IPS DF 6.9 (cell line): ENCODE data around the gene LAMA1.
"Not testable (repeated sequence)": the region's sequence is repeated elsewhere in the genome, so short reads cannot be mapped to it uniquely, and the experiment has no call there.

ENCODE experiments used
- DNase-seq: peaks from one replicate; pipeline ENCODE4 v3.0.0-alpha.2; 2013; ENCODE audit warnings: low read depth, low spot score
- H3K27ac ChIP-seq: one replicate; pipeline ENCODE4 v1.5.1; 2013; ENCODE audit warnings: low read length, control low read depth
- H3K27me3 ChIP-seq: 2 replicates; pipeline ENCODE4 v1.6.1; 2013; ENCODE audit warnings: mild to moderate bottlenecking, low read length; ENCODE audit not compliant: control insufficient read depth, insufficient read depth
- H3K36me3 ChIP-seq: 2 replicates; pipeline ENCODE4 v1.6.1; 2013; ENCODE audit warnings: low read length; ENCODE audit not compliant: control insufficient read depth, insufficient read depth
- H3K4me1 ChIP-seq: 2 replicates; pipeline ENCODE4 v1.6.1; 2013; ENCODE audit warnings: low read length; ENCODE audit not compliant: control insufficient read depth, insufficient read depth
- H3K4me3 ChIP-seq: 2 replicates; pipeline ENCODE4 v1.5.1; 2013; ENCODE audit warnings: mild to moderate bottlenecking, low read length
- H3K9me3 ChIP-seq: 2 replicates; pipeline ENCODE4 v1.6.1; 2013; ENCODE audit warnings: low read length, inconsistent platforms; ENCODE audit not compliant: control insufficient read depth, insufficient read depth
- WGBS: extraction: QIAGEN DNeasy Blood & Tissue Kit; methylation state at CpG from one replicate; pipeline ENCODE4 v1.1.7; 2013; ENCODE audit warnings: mixed read lengths, missing lambda C conversion rate; ENCODE audit not compliant: insufficient read length, insufficient coverage; 5-methylcytosine and 5-hydroxymethylcytosine counted together

LAMA1 gene

GRCh38 chr18:6939972-6940371 lies 177.6 kb downstream of the LAMA1 start:
- Histone ChIP-seq H3K36me3 (peaks cover 4% of the 10 kb centered on the region; the same call in 1 of the 2 replicates), H3K9me3 (no peaks in the 10 kb centered on the region), H3K27me3 (no peaks in the 10 kb centered on the region), H3K27ac (no peak overlapping the region), H3K4me3 (no peak overlapping the region), H3K4me1 (no peaks in the 10 kb centered on the region)
- WGBS: no CpG with 5 or more reads among the region's 4 CpGs
- DNase-seq: no peak

GRCh38 chr18:6938403-6938802 lies 179.2 kb downstream of the LAMA1 start:
- not testable (repeated sequence) for DNase-seq, H3K27me3 ChIP-seq, H3K27ac ChIP-seq, H3K36me3 ChIP-seq, H3K9me3 ChIP-seq, H3K4me3 ChIP-seq, H3K4me1 ChIP-seq
- no CpG with 5 or more reads among the region's 2 CpGs for WGBS

GRCh38 chr18:6938003-6938402 lies 179.6 kb downstream of the LAMA1 start:
- DNase-seq: no peak
- H3K27ac ChIP-seq: no peak overlapping the region
- no peaks in the 10 kb centered on the region for H3K9me3 ChIP-seq
- no peak overlapping the region for H3K4me3 ChIP-seq
- H3K4me1 ChIP-seq: no peaks in the 10 kb centered on the region
- no peaks in the 10 kb centered on the region for H3K27me3 ChIP-seq
- no CpG with 5 or more reads among the region's 7 CpGs for WGBS
- H3K36me3 ChIP-seq: peaks cover 1% of the 10 kb centered on the region; the same call in 1 of the 2 replicates

DNA sequence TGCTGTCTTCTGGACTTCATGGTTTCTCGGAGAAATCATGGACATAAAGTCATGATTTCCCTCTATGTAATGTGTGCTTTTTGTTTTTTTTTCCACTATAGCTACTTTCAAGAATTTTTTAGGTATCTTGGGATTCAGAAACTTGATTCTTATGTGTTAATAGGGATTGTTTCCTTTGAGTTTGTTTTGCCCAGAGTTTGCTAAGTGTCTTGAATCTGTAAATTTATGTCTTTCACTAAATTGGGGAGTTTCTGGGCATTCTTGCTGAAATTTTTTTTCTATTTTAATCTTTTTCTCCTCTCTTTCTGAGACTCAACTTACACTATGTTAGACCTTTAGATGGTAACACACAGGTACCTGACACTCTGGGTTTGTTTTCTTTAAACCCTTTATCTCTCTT lies 182.7 kb downstream of the LAMA1 start:
- Histone ChIP-seq H3K27ac (no peak overlapping the region), H3K4me3 (no peak overlapping the region), H3K9me3 (no peaks in the 10 kb centered on the region), H3K36me3 (no peaks in the 10 kb centered on the region), H3K4me1 (no peaks in the 10 kb centered on the region), H3K27me3 (no peaks in the 10 kb centered on the region)
- WGBS: no CpG with 5 or more reads among the region's 1 CpG
- DNase-seq: no peak

GRCh38 chr18:6929370-6930102 lies 188.1 kb downstream of the LAMA1 start:
- Histone ChIP-seq H3K27ac (no peak overlapping the region), H3K36me3 (no peaks in the 10 kb centered on the region), H3K4me1 (no peaks in the 10 kb centered on the region), H3K4me3 (no peak overlapping the region), H3K27me3 (no peaks in the 10 kb centered on the region), H3K9me3 (no peaks in the 10 kb centered on the region)
- no peak for DNase-seq
- WGBS: no CpG with 5 or more reads among the region's 45 CpGs

- DNase-seq: no peak
- Histone ChIP-seq H3K4me1 (no peaks in the 10 kb centered on the region), H3K9me3 (no peaks in the 10 kb centered on the region), H3K27me3 (no peaks in the 10 kb centered on the region), H3K36me3 (no peaks in the 10 kb centered on the region), H3K27ac (no peak overlapping the region), H3K4me3 (no peak overlapping the region)
- no CpG with 5 or more reads among the region's 11 CpGs for WGBS
Observed at GRCh38 chr18:6928359-6928758, 189.2 kb downstream of the LAMA1 start.

DNA sequence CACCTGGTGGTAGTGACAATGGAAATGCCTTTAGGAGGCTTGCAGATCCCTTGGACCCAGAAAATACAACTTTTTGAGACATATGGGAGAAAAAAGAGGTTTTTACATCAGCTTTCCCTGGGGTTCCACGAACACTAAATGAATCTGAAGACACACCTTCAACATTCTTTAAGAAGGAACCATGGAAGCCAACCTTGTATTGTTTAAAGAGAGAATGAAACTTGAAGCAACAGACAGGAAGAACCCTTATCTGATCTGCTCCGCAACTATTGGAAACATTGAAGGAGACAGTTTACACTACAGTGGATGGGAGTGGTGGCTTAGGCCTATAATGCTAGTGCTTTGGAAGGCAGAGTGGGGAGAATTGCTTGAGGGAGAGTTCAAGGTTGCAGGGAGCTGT lies 190.4 kb downstream of the LAMA1 start:
- Histone ChIP-seq H3K27me3 (no peaks in the 10 kb centered on the region), H3K36me3 (no peaks in the 10 kb centered on the region), H3K27ac (no peak overlapping the region), H3K9me3 (no peaks in the 10 kb centered on the region), H3K4me3 (no peak overlapping the region), H3K4me1 (no peaks in the 10 kb centered on the region)
- no peak for DNase-seq
- no CpG with 5 or more reads among the region's 2 CpGs for WGBS

GRCh38 chr18:6923220-6923619 lies 194.4 kb downstream of the LAMA1 start:
- no peak for DNase-seq
- Histone ChIP-seq H3K27ac (no peak overlapping the region), H3K36me3 (no peaks in the 10 kb centered on the region), H3K4me1 (no peaks in the 10 kb centered on the region), H3K27me3 (no peaks in the 10 kb centered on the region), H3K4me3 (no peak overlapping the region), H3K9me3 (no peaks in the 10 kb centered on the region)
- no CpG with 5 or more reads among the region's 1 CpG for WGBS

DNA sequence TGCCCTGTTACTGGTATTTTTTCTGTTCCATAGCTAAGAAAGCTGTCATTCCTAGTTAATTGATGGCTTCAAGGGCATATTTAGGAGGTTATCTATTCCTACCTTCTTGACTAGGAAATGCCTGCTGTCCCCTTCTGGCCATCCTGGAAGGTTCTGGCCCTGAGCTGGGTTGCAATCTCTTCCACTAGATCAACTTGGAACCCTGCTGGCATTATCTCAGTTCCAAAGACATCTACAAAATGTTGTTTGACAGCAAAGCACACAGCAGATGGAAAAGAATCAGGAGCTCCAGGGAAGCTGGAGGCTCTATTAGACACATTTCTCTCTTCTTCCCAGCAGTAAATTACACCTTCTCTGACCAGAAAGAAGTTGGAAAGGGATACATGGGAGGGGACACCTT lies 196.0 kb downstream of the LAMA1 start:
- no peak for DNase-seq
- no peaks in the 10 kb centered on the region for H3K4me1 ChIP-seq
- H3K36me3 ChIP-seq: no peaks in the 10 kb centered on the region
- no peaks in the 10 kb centered on the region for H3K9me3 ChIP-seq
- H3K27me3 ChIP-seq: no peaks in the 10 kb centered on the region
- no peak overlapping the region for H3K4me3 ChIP-seq
- H3K27ac ChIP-seq: no peak overlapping the region

DNA sequence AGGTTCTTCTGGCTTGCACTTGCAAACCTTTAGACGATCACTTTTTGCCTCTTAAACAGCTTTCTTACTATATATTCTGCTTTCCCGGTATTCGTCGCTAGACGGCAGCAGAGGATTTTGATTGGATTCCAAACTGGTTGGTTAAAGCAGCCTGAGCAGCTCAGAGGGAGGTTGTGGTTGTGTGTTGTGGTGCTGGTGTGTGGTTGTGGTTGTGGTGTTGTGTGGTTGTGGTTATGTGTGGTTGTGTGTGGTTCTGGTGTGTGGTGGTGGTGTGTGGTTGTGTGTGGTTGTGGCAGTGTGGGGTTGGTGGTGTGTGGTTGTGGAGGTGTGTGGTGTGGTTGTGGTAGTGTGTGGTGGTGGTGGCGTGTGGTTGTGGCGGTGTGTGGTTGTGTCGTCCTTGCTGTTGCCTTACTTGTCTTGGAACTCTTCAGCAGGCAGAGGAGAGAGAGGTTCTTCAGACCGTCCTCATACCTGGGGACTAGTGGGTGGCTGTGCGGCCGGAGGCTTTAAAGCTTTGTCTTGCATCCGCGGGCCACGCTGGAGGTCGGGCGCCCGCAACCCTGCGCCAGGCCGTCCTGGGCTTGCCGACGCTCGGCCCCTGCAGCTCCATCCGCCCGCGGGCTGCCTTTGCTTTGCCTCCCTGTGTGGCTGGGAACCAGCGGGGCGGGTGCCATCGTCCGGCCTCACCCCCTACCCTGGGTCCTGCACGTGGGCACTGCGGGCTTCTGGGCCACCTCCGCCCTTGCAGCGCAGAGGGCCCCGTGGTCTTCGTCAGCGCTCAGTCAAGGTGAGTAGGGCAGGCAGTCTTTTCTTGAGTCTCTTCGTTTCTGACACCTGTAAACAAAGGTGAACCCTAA lies 197.3 kb downstream of the LAMA1 start:
- peak; percentile 81 for DNase-seq
- no peaks in the 10 kb centered on the region for H3K4me1 ChIP-seq
- WGBS: no CpG with 5 or more reads among the region's 37 CpGs
- H3K9me3 ChIP-seq: no peaks in the 10 kb centered on the region
- no peak overlapping the region for H3K27ac ChIP-seq
- no peak overlapping the region for H3K4me3 ChIP-seq
- H3K36me3 ChIP-seq: no peaks in the 10 kb centered on the region
- no peaks in the 10 kb centered on the region for H3K27me3 ChIP-seq
